ENCODE measurements around the gene CACNA2D1.

CACNA2D1 gene

GRCh38 chr7:82430500-82431465 is 12.8 kb downstream of the CACNA2D1 start:
- H3K9me3 ChIP-seq, result no peaks in the 10 kb centered on the region
- peaks cover 22% of the 10 kb centered on the region for H3K4me1 ChIP-seq
- TF ChIP-seq, protein P1, sequence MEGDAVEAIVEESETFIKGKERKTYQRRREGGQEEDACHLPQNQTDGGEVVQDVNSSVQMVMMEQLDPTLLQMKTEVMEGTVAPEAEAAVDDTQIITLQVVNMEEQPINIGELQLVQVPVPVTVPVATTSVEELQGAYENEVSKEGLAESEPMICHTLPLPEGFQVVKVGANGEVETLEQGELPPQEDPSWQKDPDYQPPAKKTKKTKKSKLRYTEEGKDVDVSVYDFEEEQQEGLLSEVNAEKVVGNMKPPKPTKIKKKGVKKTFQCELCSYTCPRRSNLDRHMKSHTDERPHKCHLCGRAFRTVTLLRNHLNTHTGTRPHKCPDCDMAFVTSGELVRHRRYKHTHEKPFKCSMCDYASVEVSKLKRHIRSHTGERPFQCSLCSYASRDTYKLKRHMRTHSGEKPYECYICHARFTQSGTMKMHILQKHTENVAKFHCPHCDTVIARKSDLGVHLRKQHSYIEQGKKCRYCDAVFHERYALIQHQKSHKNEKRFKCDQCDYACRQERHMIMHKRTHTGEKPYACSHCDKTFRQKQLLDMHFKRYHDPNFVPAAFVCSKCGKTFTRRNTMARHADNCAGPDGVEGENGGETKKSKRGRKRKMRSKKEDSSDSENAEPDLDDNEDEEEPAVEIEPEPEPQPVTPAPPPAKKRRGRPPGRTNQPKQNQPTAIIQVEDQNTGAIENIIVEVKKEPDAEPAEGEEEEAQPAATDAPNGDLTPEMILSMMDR (IDR thresholded peaks at IDR 0.05; ENCODE audit: low read depth, low read length), result no peak
- H3K27me3 ChIP-seq, result no peaks in the 10 kb centered on the region
- H3K4me3 ChIP-seq (ENCODE audit: low read depth, low read length), result no peak overlapping the region
- no peak for DNase-seq
- H3K36me3 ChIP-seq, result no peaks in the 10 kb centered on the region

DNA sequence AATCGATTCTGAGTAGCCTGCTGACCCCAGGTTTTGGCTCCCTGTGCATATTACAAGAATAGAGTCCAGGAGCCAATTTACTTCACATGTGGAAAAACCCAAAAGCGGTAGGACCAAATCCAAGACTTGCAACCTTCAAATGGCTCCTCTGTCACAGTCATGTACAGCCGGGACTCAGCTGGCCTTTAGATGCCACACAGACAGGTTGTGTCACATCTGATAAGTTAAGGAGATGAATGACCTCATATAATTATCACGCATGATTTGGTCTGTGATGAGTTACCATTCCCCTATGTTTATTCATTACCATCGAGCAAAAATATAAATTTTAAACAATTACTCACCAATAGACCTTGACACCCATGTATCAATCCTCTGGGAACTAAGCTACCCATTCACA is 14.2 kb downstream of the CACNA2D1 start:
- TF ChIP-seq, protein P1 (IDR thresholded peaks at IDR 0.05; ENCODE audit: low read depth, low read length), result no peak
- H3K4me1 ChIP-seq, result peaks cover 22% of the 10 kb centered on the region
- no peak for DNase-seq
- H3K9me3 ChIP-seq, result no peaks in the 10 kb centered on the region
- H3K27me3 ChIP-seq, result no peaks in the 10 kb centered on the region
- no peak overlapping the region for H3K4me3 ChIP-seq (ENCODE audit: low read depth, low read length)
- H3K36me3 ChIP-seq, result no peaks in the 10 kb centered on the region

GRCh38 chr7:82428186-82428961 is 15.2 kb downstream of the CACNA2D1 start:
- DNase-seq, result no peak
- H3K4me3 ChIP-seq (ENCODE audit: low read depth, low read length), result no peak overlapping the region

DNA sequence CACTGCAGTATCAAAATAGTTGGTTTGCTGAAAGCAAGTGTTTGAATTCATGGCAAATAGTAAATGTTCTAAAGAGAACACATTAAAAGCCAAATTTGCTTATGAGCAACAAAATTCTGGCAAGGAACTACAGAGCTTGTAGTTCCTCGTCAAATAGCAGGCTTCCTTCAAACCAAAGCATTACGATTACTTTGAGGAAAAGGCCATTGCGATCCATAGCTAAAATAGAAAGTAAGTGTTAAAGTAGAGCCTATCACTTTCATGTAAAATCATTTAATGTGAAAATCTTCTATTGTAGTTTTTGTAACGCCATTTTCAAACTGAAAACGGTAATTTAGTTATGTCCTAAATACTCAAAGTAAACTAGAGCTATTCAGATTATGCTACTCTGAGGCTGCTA is 20.1 kb downstream of the CACNA2D1 start:
- no peaks in the 10 kb centered on the region for H3K36me3 ChIP-seq
- TF ChIP-seq, protein P1 (IDR thresholded peaks at IDR 0.05; ENCODE audit: low read depth, low read length), result no peak
- no peaks in the 10 kb centered on the region for H3K9me3 ChIP-seq
- H3K4me1 ChIP-seq, result peaks cover 25% of the 10 kb centered on the region
- no peak overlapping the region for H3K4me3 ChIP-seq (ENCODE audit: low read depth, low read length)
- DNase-seq, result no peak
- no peaks in the 10 kb centered on the region for H3K27me3 ChIP-seq

More at GRCh38 chr7:82428186-82428961, 15.2 kb downstream of the CACNA2D1 start:
- Histone ChIP-seq H3K9me3 (no peaks in the 10 kb centered on the region), H3K4me1 (peaks cover 26% of the 10 kb centered on the region), H3K36me3 (no peaks in the 10 kb centered on the region), H3K27me3 (no peaks in the 10 kb centered on the region)
- TF ChIP-seq, protein P1 (IDR thresholded peaks at IDR 0.05; ENCODE audit: low read depth, low read length), result no peak

- Histone ChIP-seq H3K36me3 (no peaks in the 10 kb centered on the region), H3K9me3 (no peaks in the 10 kb centered on the region), H3K27me3 (no peaks in the 10 kb centered on the region), H3K4me1 (peaks cover 30% of the 10 kb centered on the region), H3K4me3 (ENCODE audit: low read depth, low read length) (no peak overlapping the region; the same call in 1 of the 2 replicates)
- peak; percentile 97 for DNase-seq
- TF ChIP-seq, protein P1 (IDR thresholded peaks at IDR 0.05; ENCODE audit: low read depth, low read length), result no peak
Measured at GRCh38 chr7:82419200-82419599, 24.4 kb downstream of the CACNA2D1 start.
